K562 (cell line): ENCODE data around the gene IGLON5. TPM values are rescaled to one million over a fixed set of nuclear protein-coding genes. Genes with fewer than 3 reads are reported as not detected.
A peak's percentile ranks its signal among the peaks of the same experiment; 100 is the strongest.

Experiments used
- ATF1 ChIP-seq, 2 experiments: fragments of 450-650 bp in 1 of 2; IDR thresholded peaks; 2 replicates each; pipeline ENCODE4 v1.6.1; 2016; ENCODE audit warnings: missing compliant biosample characterization in 1 of 2, missing genetic modification characterization in 1 of 2
- ATF2 ChIP-seq: sonication (generic); formaldehyde crosslinking; IDR thresholded peaks from 2 replicates; pipeline ENCODE4 v1.8.1; 2022; ENCODE audit warnings: missing genetic modification reagents
- CAMTA2 ChIP-seq: fragments of 250-450 bp; sonication (Bioruptor Pico); conservative IDR thresholded peaks from 2 replicates; pipeline ENCODE4 v1.5.1; 2022
- CTCF ChIP-seq, 3 experiments: IDR thresholded peaks in 2 of 3; conservative IDR thresholded peaks in 1 of 3; 2 replicates each; pipeline ENCODE4 v1.5.1; 2011 to 2012; ENCODE audit warnings: low read length in 3 of 3, mild to moderate bottlenecking in 3 of 3, control low read depth in 2 of 3, improper control_type of control experiment in 1 of 3, inconsistent platforms in 1 of 3, low read depth in 1 of 3, mixed read lengths in 1 of 3, moderate library complexity in 1 of 3; ENCODE audit not compliant: insufficient read depth in 2 of 3
- E2F3 ChIP-seq: fragments of 250-450 bp; sonication (Bioruptor Pico); IDR thresholded peaks from 2 replicates; pipeline ENCODE4 v1.4.0; 2020; ENCODE audit warnings: mild to moderate bottlenecking
- FOS ChIP-seq: IDR thresholded peaks from 3 replicates; pipeline ENCODE4 v1.6.1; 2011; ENCODE audit not compliant: insufficient read length; ENCODE audit errors: extremely low read depth
- FOXK2 ChIP-seq, 2 experiments: fragments of 450-650 bp; IDR thresholded peaks in 1 of 2; conservative IDR thresholded peaks in 1 of 2; 2 replicates each; pipeline ENCODE4 v1.6.1; 2016; ENCODE audit warnings: low read depth in 2 of 2, mild to moderate bottlenecking in 1 of 2
- GATAD2B ChIP-seq: fragments of 450-650 bp; IDR thresholded peaks from 2 replicates; pipeline ENCODE4 v1.6.1; 2017; ENCODE audit warnings: mild to moderate bottlenecking, borderline replicate concordance
- HNRNPK ChIP-seq: fragments of 200-400 bp; formaldehyde crosslinking; IDR thresholded peaks from one replicate; pipeline ENCODE4 v1.6.1; 2018; ENCODE audit warnings: mild to moderate bottlenecking, low read depth, low read length; ENCODE audit not compliant: poor library complexity, severe bottlenecking
- JUND ChIP-seq, 2 experiments: IDR thresholded peaks; 2 replicates in 1 of 2; 3 replicates in 1 of 2; pipeline ENCODE4 v1.6.1; 2011; ENCODE audit warnings: borderline replicate concordance in 2 of 2, low read depth in 2 of 2, low read length in 2 of 2, improper control_type of control experiment in 1 of 2, missing biosample characterization in 1 of 2, missing genetic modification characterization in 1 of 2, missing genetic modification reagents in 1 of 2
- MAFF ChIP-seq: IDR thresholded peaks from 2 replicates; pipeline ENCODE4 v1.6.1; 2012; ENCODE audit warnings: low read length, improper control_type of control experiment
- MAX ChIP-seq: sonication (generic); formaldehyde crosslinking; IDR thresholded peaks from 2 replicates; pipeline ENCODE4 v1.9.0; 2022; ENCODE audit warnings: mild to moderate bottlenecking, missing genetic modification reagents
- MCM3 ChIP-seq: fragments of 450-650 bp; IDR thresholded peaks from 2 replicates; pipeline ENCODE4 v1.6.1; 2016
- NCOA4 ChIP-seq: fragments of 450-650 bp; IDR thresholded peaks from 2 replicates; pipeline ENCODE4 v1.6.1; 2018; ENCODE audit warnings: mild to moderate bottlenecking; ENCODE audit not compliant: partially characterized antibody
- PHB2 ChIP-seq: fragments of 450-650 bp; IDR thresholded peaks from 2 replicates; pipeline ENCODE4 v1.6.1; 2017; ENCODE audit warnings: low read depth
- POLR2AphosphoS2 ChIP-seq: IDR thresholded peaks from 2 replicates; pipeline ENCODE4 v1.6.1; 2012; ENCODE audit warnings: low read length, improper control_type of control experiment
- RBM25 ChIP-seq: fragments of 200-400 bp; formaldehyde crosslinking; IDR thresholded peaks from 2 replicates; pipeline ENCODE4 v1.6.1; 2018; ENCODE audit warnings: low read length, low read depth, moderate library complexity; ENCODE audit not compliant: severe bottlenecking
- SOX6 ChIP-seq: fragments of 450-650 bp; IDR thresholded peaks from 2 replicates; pipeline ENCODE4 v1.6.1; 2014; ENCODE audit warnings: mild to moderate bottlenecking
- SP2 ChIP-seq: IDR thresholded peaks from 2 replicates; pipeline ENCODE4 v1.6.1; 2011; ENCODE audit warnings: mild to moderate bottlenecking, low read depth, low read length, moderate library complexity; ENCODE audit not compliant: poor library complexity, severe bottlenecking; ENCODE audit errors: extremely low read depth
- TAF1 ChIP-seq: IDR thresholded peaks from 2 replicates; pipeline ENCODE4 v1.6.1; 2011; ENCODE audit warnings: mild to moderate bottlenecking, low read length, moderate library complexity; ENCODE audit not compliant: insufficient read depth, control insufficient read depth, severe bottlenecking; ENCODE audit errors: extremely low read depth
- XRCC3 ChIP-seq: fragments of 450-650 bp; IDR thresholded peaks from 2 replicates; pipeline ENCODE4 v1.6.1; 2017; ENCODE audit warnings: mild to moderate bottlenecking, moderate library complexity
- ZC3H11A ChIP-seq: IDR thresholded peaks from 2 replicates; pipeline ENCODE4 v1.6.1; 2012; ENCODE audit warnings: low read depth, low read length, improper control_type of control experiment
- ZC3H4 ChIP-seq: sonication (generic); formaldehyde crosslinking; IDR thresholded peaks from 2 replicates; pipeline ENCODE4 v1.9.0; 2021; ENCODE audit warnings: missing genetic modification reagents, borderline replicate concordance
- ZNF263 ChIP-seq: sonication (generic); formaldehyde crosslinking; IDR thresholded peaks from 2 replicates; pipeline ENCODE4 v1.8.0; 2022; ENCODE audit warnings: mild to moderate bottlenecking, missing genetic modification reagents, borderline replicate concordance
- polyA plus RNA-seq, 8 experiments: library from polyadenylated mRNA; depleted of rRNA in 4 of 8; stranded (reverse) in 5 of 8; unstranded in 3 of 8; fragments of >200 nt; fragmentation: Nextera tagmentation in 2 of 8; fragmentation: Illumina TruSeq in 1 of 8; extraction: Ambion mirVana in 2 of 8; extraction: Trizol in 1 of 8; gene quantifications; 2 replicates each; pipeline versions ENCODE4 v1.2.1 to v1.2.3, GENCODE V29; 2011 to 2014; ENCODE audit warnings: inconsistent platforms in 1 of 8, missing spikeins in 1 of 8
- total RNA-seq, 7 experiments: library from RNA; depleted of rRNA in 6 of 7; stranded (reverse); fragments of >200 nt in 6 of 7; fragmentation: Illumina TruSeq in 2 of 7; extraction: Trizol in 2 of 7; gene quantifications; 2 replicates each; pipeline versions ENCODE4 v1.2.1 to v1.2.3, GENCODE V29; 2011 to 2021; ENCODE audit warnings: low replicate concordance in 1 of 7

IGLON5 gene
- total and polyA plus RNA-seq, 9 of the 15 experiments (the other 6 are each of a cell fraction or from before 2014, with no cell fraction given) = 0.03 to 0.22 (median 0.14) TPM; not detected in 2

GRCh38 chr19:51365211-51365964 is 53.9 kb downstream of the IGLON5 start (continued):
- 0 out of 2 replicates have a peak, but pooled peaks have one; percentile 17 for TF ChIP-seq ZC3H4 (CRISPR knock-in tag)
- peak; percentile 29 to 68; a peak in 2 of 4 replicates for TF ChIP-seq FOXK2 (conservative IDR thresholded peaks at IDR 0.05 in 1 of 2, IDR thresholded peaks at IDR 0.05 in 1 of 2; ENCODE audit: low read depth in 2 of 2)
- no peak for TF ChIP-seq PHB2
- TF ChIP-seq MAX = no peak
- no peak for TF ChIP-seq MAFF
- TF ChIP-seq TAF1 = peak; percentile 20
- no peak for TF ChIP-seq HNRNPK
- no peak for TF ChIP-seq CAMTA2
- no peak for TF ChIP-seq ZC3H11A
- no peak for TF ChIP-seq NCOA4
- 0 out of 2 replicates have a peak, but pooled peaks have one; percentile 6 for TF ChIP-seq JUND (IDR thresholded peaks at IDR 0.05; ENCODE audit: borderline replicate concordance, low read depth, low read length)
- TF ChIP-seq JUND (tag; IDR thresholded peaks at IDR 0.05; ENCODE audit: borderline replicate concordance, low read depth, low read length) = no peak
- no peak for TF ChIP-seq RBM25
- 0 out of 2 replicates have a peak, but pooled peaks have one; percentile 6 for TF ChIP-seq SOX6
- no peak for TF ChIP-seq ATF1 (CRISPR knock-in tag; IDR thresholded peaks at IDR 0.05)
- TF ChIP-seq ATF1 (tag; IDR thresholded peaks at IDR 0.05) = peak; percentile 9; the same call in 1 of the 2 replicates
- no peak for TF ChIP-seq FOS
- no peak for TF ChIP-seq ZNF263 (CRISPR knock-in tag)
- 0 out of 2 replicates have a peak, but pooled peaks have one; percentile 20 for TF ChIP-seq POLR2AphosphoS2
- TF ChIP-seq ATF2 (CRISPR knock-in tag) = no peak
- TF ChIP-seq SP2 = no peak
- TF ChIP-seq GATAD2B = no peak
- TF ChIP-seq XRCC3 = no peak
- peak in 2 of 3 experiments; percentile 22 to 26; a peak in 3 of 6 replicates for TF ChIP-seq CTCF (IDR thresholded peaks at IDR 0.05 in 2 of 3, conservative IDR thresholded peaks at IDR 0.05 in 1 of 3; ENCODE audit: insufficient read depth in 2 of 3, low read depth in 1 of 3, low read length in 3 of 3)
- TF ChIP-seq E2F3 = no peak
- TF ChIP-seq MCM3 = no peak
